Neural progenitor cell (in vitro differentiated cells): ENCODE data around the gene RAI14. TPM values are rescaled to one million over a fixed set of nuclear protein-coding genes. Genes with fewer than 3 reads are reported as not detected.

Experiments
- DNase-seq: peaks from one replicate; pipeline ENCODE4 v3.0.0-alpha.2; 2016; ENCODE audit warnings: low spot score
- H2AFZ ChIP-seq: fragments of 200-600 bp; sonication (generic); replicated peaks from 2 replicates; pipeline ENCODE4 v1.6.1; 2016; ENCODE audit warnings: antibody characterized with exemption
- H3F3A ChIP-seq: fragments of 200-600 bp; sonication (generic); 2 replicates; pipeline ENCODE4 v1.6.1; 2016; ENCODE audit warnings: antibody characterized with exemption, low read depth
- H3K27ac ChIP-seq: fragments of 200-600 bp; sonication (generic); 2 replicates; pipeline ENCODE4 v1.5.1; 2016; ENCODE audit warnings: mild to moderate bottlenecking
- H3K27me3 ChIP-seq: fragments of 200-600 bp; sonication (generic); 2 replicates; pipeline ENCODE4 v1.6.1; 2016; ENCODE audit warnings: mild to moderate bottlenecking, moderate library complexity
- H3K36me3 ChIP-seq: fragments of 200-600 bp; sonication (generic); 2 replicates; pipeline ENCODE4 v1.5.1; 2016
- H3K4me1 ChIP-seq: fragments of 200-600 bp; sonication (generic); 2 replicates; pipeline ENCODE4 v1.6.1; 2016; ENCODE audit warnings: mixed run types
- H3K4me2 ChIP-seq: fragments of 200-600 bp; sonication (generic); 2 replicates; pipeline ENCODE4 v1.6.1; 2016
- H3K4me3 ChIP-seq: fragments of 200-600 bp; sonication (generic); 2 replicates; pipeline ENCODE4 v1.5.1; 2016
- H3K79me2 ChIP-seq: fragments of 200-600 bp; sonication (generic); 2 replicates; pipeline ENCODE4 v1.6.1; 2016; ENCODE audit warnings: low read depth
- H3K9ac ChIP-seq: fragments of 200-600 bp; sonication (generic); 2 replicates; pipeline ENCODE4 v1.6.1; 2016
- H3K9me3 ChIP-seq: fragments of 200-600 bp; sonication (generic); 2 replicates; pipeline ENCODE4 v1.5.1; 2016; ENCODE audit warnings: low read depth
- H4K20me1 ChIP-seq: fragments of 200-600 bp; sonication (generic); 2 replicates; pipeline ENCODE4 v1.6.1; 2016; ENCODE audit warnings: low read depth
- H3K27ac Mint-ChIP-seq: 3 replicates; pipeline ENCODE4 v1.8.0; 2021; ENCODE audit warnings: mixed read lengths
- H3K27me3 Mint-ChIP-seq: 2 replicates; pipeline ENCODE4 v1.8.0; 2022; ENCODE audit warnings: low read depth, mild to moderate bottlenecking, inconsistent platforms, moderate library complexity, mixed read lengths; ENCODE audit not compliant: insufficient read depth
- H3K36me3 Mint-ChIP-seq: 3 replicates; pipeline ENCODE4 v1.8.0; 2021; ENCODE audit warnings: mixed read lengths
- H3K4me1 Mint-ChIP-seq: 3 replicates; pipeline ENCODE4 v1.8.0; 2021; ENCODE audit warnings: mixed read lengths
- H3K4me3 Mint-ChIP-seq: 3 replicates; pipeline ENCODE4 v1.8.0; 2021; ENCODE audit warnings: mild to moderate bottlenecking, moderate library complexity, mixed read lengths
- H3K9me3 Mint-ChIP-seq: 3 replicates; pipeline ENCODE4 v1.8.0; 2020; ENCODE audit warnings: mixed read lengths
- CTCF ChIP-seq: fragments of 200-600 bp; sonication (generic); IDR thresholded peaks from 2 replicates; pipeline ENCODE4 v1.5.1; 2017; ENCODE audit warnings: antibody characterized with exemption, mild to moderate bottlenecking
- EZH2 ChIP-seq: fragments of 200-600 bp; sonication (generic); IDR thresholded peaks from 2 replicates; pipeline ENCODE4 v1.6.1; 2017; ENCODE audit warnings: antibody characterized with exemption, mild to moderate bottlenecking, moderate library complexity
- EZH2phosphoT487 ChIP-seq: fragments of 200-600 bp; sonication (generic); IDR thresholded peaks from 2 replicates; pipeline ENCODE4 v1.6.1; 2017; ENCODE audit warnings: antibody characterized with exemption
- total RNA-seq: library from RNA; depleted of rRNA; stranded (reverse); fragments of >200 nt; gene quantifications from 2 replicates; pipeline ENCODE4 v1.2.3, GENCODE V29; 2015; ENCODE audit warnings: low replicate concordance

The RAI14 gene
- total RNA-seq, 1 donor from 2014 or later, result 54.6 TPM

- H3K9me3 ChIP-seq, result no peaks in the 10 kb centered on the region
- TF ChIP-seq EZH2phosphoT487 (no peak), CTCF (no peak), EZH2 (no peak)
- no peak for DNase-seq
- no peaks in the 10 kb centered on the region for H3K27me3 ChIP-seq
- Mint-ChIP-seq H3K4me1 (peaks cover 16% of the 10 kb centered on the region), H3K27ac (no peak overlapping the region), H3K9me3 (peaks cover 19% of the 10 kb centered on the region), H3K36me3 (peaks cover 58% of the 10 kb centered on the region), H3K27me3 (peaks cover 2% of the 10 kb centered on the region), H3K4me3 (no peak overlapping the region)
- H3K27ac ChIP-seq, result no peak overlapping the region
- no peak overlapping the region for H2AFZ ChIP-seq
- no peak overlapping the region for H3K9ac ChIP-seq
- peaks cover 7% of the 10 kb centered on the region for H3K4me1 ChIP-seq
- no peaks in the 10 kb centered on the region for H3F3A ChIP-seq
- H3K4me2 ChIP-seq, result no peak overlapping the region
- no peak overlapping the region for H3K4me3 ChIP-seq
- H4K20me1 ChIP-seq, result no peaks in the 10 kb centered on the region
- no peaks in the 10 kb centered on the region for H3K36me3 ChIP-seq
- no peaks in the 10 kb centered on the region for H3K79me2 ChIP-seq
Observed at GRCh38 chr5:34765662-34766061, 109.5 kb downstream of the RAI14 start.

GRCh38 chr5:34767180-34767579 lies 111.1 kb downstream of the RAI14 start:
- Mint-ChIP-seq H3K4me1 (peaks cover 13% of the 10 kb centered on the region), H3K27ac (no peak overlapping the region), H3K9me3 (peaks cover 16% of the 10 kb centered on the region), H3K27me3 (no peaks in the 10 kb centered on the region), H3K36me3 (peaks cover 48% of the 10 kb centered on the region), H3K4me3 (no peak overlapping the region)
- DNase-seq, result no peak
- H3K27ac ChIP-seq, result no peak overlapping the region
- H3K36me3 ChIP-seq, result no peaks in the 10 kb centered on the region
- no peak overlapping the region for H3K4me3 ChIP-seq
- TF ChIP-seq EZH2phosphoT487, result no peak
- TF ChIP-seq CTCF, result no peak
- no peak for TF ChIP-seq EZH2
- H3F3A ChIP-seq, result no peaks in the 10 kb centered on the region
- no peaks in the 10 kb centered on the region for H3K79me2 ChIP-seq
- no peaks in the 10 kb centered on the region for H4K20me1 ChIP-seq
- no peaks in the 10 kb centered on the region for H3K27me3 ChIP-seq
- peaks cover 7% of the 10 kb centered on the region for H3K4me1 ChIP-seq
- no peak overlapping the region for H3K4me2 ChIP-seq
- no peak overlapping the region for H2AFZ ChIP-seq
- H3K9me3 ChIP-seq, result no peaks in the 10 kb centered on the region
- no peak overlapping the region for H3K9ac ChIP-seq

DNA sequence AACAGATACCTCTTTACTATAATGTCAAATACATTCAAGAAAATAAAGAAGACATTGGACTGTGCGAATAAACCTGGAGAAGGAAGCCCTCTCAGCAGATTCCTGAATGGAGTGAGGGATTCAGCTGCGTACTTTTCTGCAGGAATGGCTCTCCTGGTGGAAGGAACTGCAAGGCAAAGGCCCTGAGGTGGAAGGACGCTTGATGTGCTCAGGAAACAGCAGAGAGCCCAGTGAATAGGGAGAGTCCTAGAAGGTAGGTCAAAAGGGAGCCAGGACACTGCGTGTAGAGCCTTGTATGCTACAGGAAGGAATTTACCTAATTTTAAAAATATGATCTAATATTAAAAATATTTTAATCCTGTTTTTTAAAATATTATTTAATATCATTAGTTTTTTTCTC lies 114.4 kb downstream of the RAI14 start:
- Histone ChIP-seq H3K9ac (no peak overlapping the region), H2AFZ (no peak overlapping the region), H3F3A (no peaks in the 10 kb centered on the region), H3K79me2 (no peaks in the 10 kb centered on the region), H3K36me3 (no peaks in the 10 kb centered on the region), H4K20me1 (no peaks in the 10 kb centered on the region), H3K27ac (no peak overlapping the region), H3K9me3 (peaks cover 6% of the 10 kb centered on the region), H3K4me2 (no peak overlapping the region), H3K4me3 (no peak overlapping the region), H3K27me3 (no peaks in the 10 kb centered on the region), H3K4me1 (peaks cover 7% of the 10 kb centered on the region)
- no peak overlapping the region for H3K27ac Mint-ChIP-seq
- H3K27me3 Mint-ChIP-seq, result no peaks in the 10 kb centered on the region
- DNase-seq, result no peak
- TF ChIP-seq CTCF (no peak), EZH2phosphoT487 (no peak), EZH2 (no peak)
- no peak overlapping the region for H3K4me3 Mint-ChIP-seq
- peaks cover 24% of the 10 kb centered on the region for H3K9me3 Mint-ChIP-seq
- peaks cover 10% of the 10 kb centered on the region for H3K4me1 Mint-ChIP-seq
- peaks cover 28% of the 10 kb centered on the region for H3K36me3 Mint-ChIP-seq
